ENCODE measurements around the gene TRIM47.

TRIM47 gene

DNA sequence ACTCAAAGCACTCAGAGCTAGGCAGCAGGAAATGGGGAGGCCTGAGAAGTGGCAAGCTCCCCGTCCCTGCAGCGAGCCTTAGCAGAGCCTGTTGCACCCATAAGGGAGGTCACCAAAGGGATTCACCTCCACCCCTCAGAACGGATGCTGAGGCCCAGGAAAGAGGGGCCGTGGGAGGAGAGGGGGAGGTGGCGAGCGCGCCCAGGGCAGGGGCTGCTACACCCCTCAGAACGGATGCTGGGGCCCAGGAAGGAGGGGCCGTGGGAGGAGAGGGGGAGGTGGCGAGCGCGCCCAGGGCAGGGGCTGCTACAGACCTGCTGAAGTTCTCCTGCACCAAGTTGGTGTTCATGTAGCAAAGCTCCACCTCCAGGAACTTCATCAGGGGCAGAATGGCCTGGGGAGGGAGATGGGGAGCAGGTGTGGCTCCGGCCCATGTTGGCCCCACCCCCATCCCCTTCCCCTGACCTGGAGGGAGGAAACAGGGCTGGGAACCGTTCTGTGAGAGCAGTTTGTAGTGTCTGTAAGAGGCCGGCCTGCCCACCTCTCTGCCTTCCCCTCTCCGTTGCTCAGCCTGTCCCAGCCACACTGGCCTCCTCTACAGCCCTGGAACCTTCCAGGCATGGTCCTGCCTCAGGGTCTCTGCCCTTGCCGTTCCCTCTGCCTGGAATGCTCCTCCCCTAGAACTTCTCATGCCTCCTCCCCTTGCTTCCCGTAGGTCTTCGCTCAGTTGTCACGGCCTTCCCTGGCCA, 45.6 kb downstream of the TRIM47 start:
- no peak for FAIRE-seq

DNA sequence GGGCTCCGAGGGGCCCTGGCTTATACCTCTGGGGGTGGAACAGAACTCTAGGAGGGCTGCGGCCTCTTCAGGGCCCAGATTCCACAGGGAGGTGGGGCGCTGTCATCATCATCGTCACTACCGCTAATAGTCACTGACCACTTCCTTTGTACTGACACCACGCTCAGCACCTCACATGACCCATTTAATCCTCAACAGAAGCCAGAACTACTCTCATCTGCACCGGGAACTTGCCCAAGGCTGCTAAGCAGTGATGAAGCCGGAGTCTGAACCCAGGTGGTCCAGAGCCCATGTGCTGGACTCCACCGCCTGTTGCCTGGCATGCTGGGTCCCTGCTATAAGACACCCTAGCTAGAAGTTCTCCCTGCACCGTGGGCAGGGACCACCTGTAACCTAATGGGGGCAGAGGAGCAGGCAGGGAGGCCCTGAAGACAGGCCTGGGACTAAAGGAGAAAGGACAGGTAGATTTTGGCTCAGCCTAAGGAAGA, 46.2 kb downstream of the TRIM47 start:
- FAIRE-seq = no peak

More for the DNA sequence above, 45.6 kb downstream of the TRIM47 start:
- no peak for DNase-seq (ENCODE audit: low spot score)

GRCh38 chr17:75831032-75831571, 47.3 kb downstream of the TRIM47 start:
- FAIRE-seq (no peak), DNase-seq (ENCODE audit: low spot score) (no peak)

More for the DNA sequence above, 46.2 kb downstream of the TRIM47 start:
- peak; percentile 69 for DNase-seq (ENCODE audit: low spot score)

GRCh38 chr17:75830164-75831031, 48.0 kb downstream of the TRIM47 start:
- DNase-seq (ENCODE audit: low spot score) = no peak
- FAIRE-seq = no peak

DNA sequence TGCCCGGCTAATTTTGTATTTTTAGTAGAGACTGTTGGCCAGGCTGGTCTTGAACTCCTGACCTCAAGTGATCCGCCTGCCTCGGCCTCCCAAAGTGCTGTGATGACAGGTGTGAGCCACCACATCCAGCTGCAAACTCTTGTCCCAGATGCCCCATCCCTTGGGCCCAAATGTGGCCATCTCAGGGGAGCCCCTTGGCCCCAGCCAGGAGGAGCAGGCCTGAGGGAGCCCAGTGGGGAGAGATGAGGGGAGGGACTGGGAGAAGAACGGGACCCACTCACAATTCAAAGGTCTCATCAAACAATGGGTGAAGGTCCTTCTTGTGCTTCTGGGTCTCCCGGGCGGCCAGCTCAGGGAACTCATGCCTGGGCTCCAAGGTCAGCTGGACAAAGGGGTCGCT, 48.6 kb downstream of the TRIM47 start:
- DNase-seq (ENCODE audit: low spot score) = no peak
- no peak for FAIRE-seq

GRCh38 chr17:75828741-75829140, 49.6 kb downstream of the TRIM47 start:
- FAIRE-seq = no peak

GRCh38 chr17:75828076-75828400, 50.3 kb downstream of the TRIM47 start:
- FAIRE-seq (no peak), DNase-seq (ENCODE audit: low spot score) (no peak)

More at GRCh38 chr17:75828741-75829140, 49.6 kb downstream of the TRIM47 start:
- no peak for DNase-seq (ENCODE audit: low spot score)

GRCh38 chr17:75827308-75828075, 50.9 kb downstream of the TRIM47 start:
- no peak for DNase-seq (ENCODE audit: low spot score)
- FAIRE-seq = no peak

DNA sequence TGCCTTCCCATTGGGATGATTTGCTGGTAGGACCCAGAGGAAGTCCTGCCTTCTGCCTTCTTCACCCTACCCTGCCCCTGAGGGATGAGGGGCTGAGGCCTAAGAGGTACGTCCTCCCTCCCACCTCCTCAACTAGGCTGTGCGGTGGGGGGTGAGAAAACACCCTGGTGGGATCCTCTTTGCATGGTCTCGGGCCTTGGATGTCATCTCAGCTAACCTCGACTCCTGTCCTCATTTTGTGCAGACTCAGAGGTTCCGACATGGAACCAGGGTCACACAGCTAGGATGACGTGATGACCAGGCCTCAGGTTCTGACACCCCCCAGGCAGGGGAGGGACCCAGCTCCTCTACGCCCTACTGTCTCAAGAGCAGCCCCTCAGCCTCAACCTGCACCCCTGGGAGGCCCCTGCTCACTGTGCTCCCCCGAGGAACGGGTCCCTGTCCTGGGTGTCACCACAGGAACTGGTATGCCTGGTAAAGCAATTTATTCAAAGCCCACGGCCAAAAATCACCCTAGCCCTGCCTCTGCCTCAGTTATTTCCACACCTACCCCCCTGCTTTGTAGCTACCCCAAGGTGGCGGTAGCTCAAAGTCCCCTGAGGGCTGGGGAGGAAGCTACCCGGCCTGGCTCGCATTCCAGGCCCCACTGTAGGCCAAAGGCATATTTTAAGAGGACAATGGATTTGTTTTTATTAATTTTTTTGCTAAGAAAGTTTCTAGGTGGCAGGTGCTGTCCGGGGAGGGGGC, 51.6 kb downstream of the TRIM47 start:
- DNase-seq (ENCODE audit: low spot score) (no peak), FAIRE-seq (no peak)

DNA sequence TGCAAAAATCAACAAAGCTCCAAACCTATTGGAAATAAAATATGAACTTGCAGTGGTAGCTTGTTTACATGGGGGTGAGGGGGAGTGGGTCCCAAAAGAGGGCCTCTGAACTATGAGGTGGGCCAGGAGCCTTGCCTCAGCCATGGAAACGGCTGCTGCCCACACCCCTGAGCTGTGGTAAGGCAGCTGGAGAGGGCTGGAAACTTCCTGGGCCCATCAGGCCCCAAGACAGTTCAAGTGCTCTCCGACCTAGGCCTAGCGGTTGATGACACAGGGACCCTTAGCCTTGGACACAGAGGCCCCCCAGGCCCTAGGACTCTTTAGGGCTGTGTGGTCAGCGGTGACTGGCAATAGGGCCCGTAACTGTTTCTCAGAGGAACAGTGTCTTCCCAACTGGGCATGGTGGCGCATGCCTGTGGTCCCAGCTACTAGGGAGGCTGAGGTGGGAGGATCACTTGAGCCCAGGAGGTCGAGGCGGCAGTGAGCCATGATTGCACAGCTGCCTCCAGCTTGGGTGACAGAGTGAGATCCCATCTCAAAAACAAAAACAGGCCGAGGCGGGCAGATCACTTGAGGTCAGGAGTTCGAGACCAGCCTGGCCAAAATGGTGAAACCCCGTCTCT, 52.5 kb downstream of the TRIM47 start:
- FAIRE-seq = no peak

DNA sequence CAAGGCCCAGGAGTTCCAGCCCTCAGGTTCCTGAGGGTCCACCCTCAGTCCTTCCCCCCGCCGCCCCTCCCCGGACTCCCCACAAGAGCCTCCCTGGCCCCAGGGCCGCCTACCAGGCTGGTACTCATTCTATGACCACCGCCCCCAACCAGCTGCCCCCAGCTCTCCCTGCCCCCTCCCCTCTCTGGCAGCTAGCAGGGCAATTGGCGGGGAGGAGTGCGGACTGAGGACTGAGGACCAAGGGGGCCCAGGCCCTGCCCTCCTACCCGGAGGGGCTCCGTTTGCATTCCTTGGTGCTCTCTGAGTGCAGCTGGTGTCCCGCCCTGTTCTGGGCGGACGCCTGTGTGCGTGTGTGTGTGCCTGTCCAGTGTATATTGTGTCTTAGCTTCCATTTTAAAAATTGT, 53.2 kb downstream of the TRIM47 start:
- DNase-seq (ENCODE audit: low spot score) = no peak
- no peak for FAIRE-seq

More for the DNA sequence above, 52.5 kb downstream of the TRIM47 start:
- no peak for DNase-seq (ENCODE audit: low spot score)

DNA sequence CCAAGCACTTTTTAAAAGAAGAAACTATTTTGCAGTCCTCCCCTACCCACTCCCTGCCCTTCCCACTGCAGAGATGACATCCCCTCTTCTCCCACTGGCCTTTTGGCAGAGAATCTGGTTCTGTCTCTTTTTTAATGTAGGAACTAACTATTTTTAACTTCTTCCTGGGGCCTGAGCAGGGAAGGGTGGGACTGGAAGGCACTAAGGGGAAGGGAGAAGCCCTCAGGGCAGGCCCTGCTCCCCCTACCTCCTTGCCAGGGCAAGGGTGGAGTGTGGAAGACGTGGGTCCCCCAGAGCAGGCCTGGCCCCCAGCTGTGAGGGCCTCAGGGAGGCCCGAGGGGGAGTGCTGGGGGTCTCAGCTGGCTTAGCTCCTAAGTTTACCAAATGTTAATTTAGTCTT, 53.7 kb downstream of the TRIM47 start:
- DNase-seq (ENCODE audit: low spot score) = no peak
- no peak for FAIRE-seq

All from RCC 7860 (cell line).